ENCODE measurements around the gene UTS2.

- TF ChIP-seq POLR2A (IDR thresholded peaks at IDR 0.05; ENCODE audit: low read length) = no peak
- TF ChIP-seq GATA1 (IDR thresholded peaks at IDR 0.05; ENCODE audit: low read depth, low read length) = no peak
These were observed 32.9 kb upstream of the UTS2 start for GRCh38 chr1:7885513-7886404.
